Stomach (tissue), 9 donors: Measurements from ENCODE around the gene METTL16. TPM values are rescaled to one million over a fixed set of nuclear protein-coding genes. Genes with fewer than 3 reads are reported as not detected.
"Not testable (repeated sequence)": the region's sequence is repeated elsewhere in the genome, so short reads cannot be mapped to it uniquely, and the experiment has no call there.

Experiments
- DNase-seq, 2 donors: peaks; one replicate each; pipeline versions ENCODE4 v3.0.0 to v3.0.0-alpha.2; 2013 to 2019
- H3K27ac ChIP-seq, 5 donors: fragments of 200-600 bp in 4 of 5; sonication (generic) in 4 of 5; one replicate each; pipeline ENCODE4 v1.5.1; 2013 to 2019; ENCODE audit warnings: mild to moderate bottlenecking in 1 of 5, moderate library complexity in 1 of 5
- H3K27me3 ChIP-seq, 3 donors: fragments of 200-600 bp; sonication (generic); one replicate each; pipeline ENCODE4 v1.5.1; 2017 to 2019; ENCODE audit warnings: mixed run types in 1 of 3
- H3K36me3 ChIP-seq, 4 donors: fragments of 200-600 bp; sonication (generic); 1 replicate in 3 of 4; 2 replicates in 1 of 4; pipeline ENCODE4 v1.5.1; 2016 to 2019
- H3K4me1 ChIP-seq, 4 donors: fragments of 200-600 bp; sonication (generic); one replicate each; pipeline ENCODE4 v1.5.1; 2016 to 2019
- H3K4me3 ChIP-seq, 4 donors: fragments of 200-600 bp; sonication (generic) in 3 of 4; one replicate each; pipeline ENCODE4 v1.5.1; 2016 to 2019; ENCODE audit warnings: mild to moderate bottlenecking in 1 of 4
- H3K9me3 ChIP-seq, 4 donors: fragments of 200-600 bp; sonication (generic); one replicate each; pipeline ENCODE4 v1.5.1; 2016 to 2019
- CTCF ChIP-seq, 7 experiments: fragments of 450-650 bp in 4 of 7; fragments of 200-600 bp in 3 of 7; sonication (generic) in 3 of 7; IDR thresholded peaks; one replicate each; pipeline ENCODE4 v1.5.1; 2016 to 2019; ENCODE audit warnings: antibody characterized with exemption in 7 of 7, control low read depth in 2 of 7, mild to moderate bottlenecking in 1 of 7
- EP300 ChIP-seq: sonication (generic); formaldehyde crosslinking; IDR thresholded peaks from one replicate; pipeline ENCODE4 v1.6.1; 2017; ENCODE audit warnings: antibody characterized with exemption
- POLR2A ChIP-seq, 4 donors: fragments of 450-650 bp; IDR thresholded peaks; one replicate each; pipeline ENCODE4 v1.6.1; 2016; ENCODE audit warnings: antibody characterized with exemption in 4 of 4, control low read depth in 2 of 4, mild to moderate bottlenecking in 1 of 4, moderate library complexity in 1 of 4
- POLR2AphosphoS5 ChIP-seq, 3 donors: sonication (generic); formaldehyde crosslinking; IDR thresholded peaks; one replicate each; pipeline ENCODE4 v1.6.1; 2016; ENCODE audit warnings: antibody characterized with exemption in 3 of 3
- WGBS, 5 donors: extraction: QIAGEN DNeasy Blood & Tissue Kit in 3 of 5; methylation state at CpG; one replicate each; pipeline versions ENCODE4 v1.1.5 to v1.1.7; 2013 to 2018; 5-methylcytosine and 5-hydroxymethylcytosine counted together
- intact Hi-C: fragments of 100-400 bp; cut with DNase I; formaldehyde crosslinking; loops from one replicate; pipeline ENCODE4 v1.15.1; 2023; ENCODE audit warnings: low total_unique reads
- polyA plus RNA-seq, 3 donors: library from polyadenylated mRNA; stranded (reverse); fragments of 200-250 nt; gene quantifications; one replicate each; pipeline ENCODE4 v1.2.3, GENCODE V29; 2013
- total RNA-seq, 5 donors: library from RNA; depleted of rRNA; stranded (reverse); fragments of >200 nt; gene quantifications; one replicate each; pipeline versions ENCODE4 v1.1.0 to v1.2.3, GENCODE V29; 2014 to 2016
- donor health status: healthy with polysubstance abuse.
- donor health status: Bipolar disorder and iron deficiency.
- donor health status: healthy.

Gene METTL16
- total and polyA plus RNA-seq, 8 donors = 11.3 to 108 (median 16.6) TPM

DNA sequence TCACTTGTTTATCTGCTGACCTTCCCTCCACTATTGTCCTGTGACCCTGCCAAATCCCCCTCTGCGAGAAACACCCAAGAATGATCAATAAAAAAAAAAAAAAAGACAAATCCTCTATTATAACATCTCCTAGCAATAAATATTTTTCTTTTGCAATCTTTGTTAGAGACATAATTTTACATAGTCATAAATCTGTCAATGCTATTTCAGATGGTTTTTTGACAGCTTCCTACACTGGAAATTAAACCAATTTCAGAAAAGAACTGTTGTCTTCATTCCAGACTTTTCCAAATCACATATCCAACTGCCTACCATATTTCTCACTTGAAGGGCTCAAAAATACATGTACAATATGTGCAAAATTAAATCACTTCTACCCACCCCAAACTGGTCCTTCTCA, 3.7 kb downstream of the METTL16 start:
- Histone ChIP-seq H3K9me3 (no peaks in the 10 kb centered on the region), H3K27me3 (no peaks in the 10 kb centered on the region), H3K36me3 (peaks cover 0 to 4% (median 0%) of the 10 kb centered on the region in 4 donors), H3K4me3 (no peak overlapping the region), H3K4me1 (peaks cover 10 to 41% (median 32%) of the 10 kb centered on the region in 4 donors), H3K27ac (no peak overlapping the region)
- WGBS, 5 donors = 44 to 89% (median 79%) methylated on average over 1 of the region's 1 CpG
- intact Hi-C loops = no loop called here
- TF ChIP-seq EP300 (no peak), POLR2AphosphoS5 (IDR thresholded peaks at IDR 0.05) (no peak), CTCF (IDR thresholded peaks at IDR 0.05) (no peak), POLR2A (IDR thresholded peaks at IDR 0.05) (no peak)
- DNase-seq = no peak

GRCh38 chr17:2507015-2507414, 4.7 kb downstream of the METTL16 start:
- H3K27me3 ChIP-seq, H3K36me3 ChIP-seq, H3K9me3 ChIP-seq, intact Hi-C loops, DNase-seq, H3K4me3 ChIP-seq, H3K27ac ChIP-seq: not testable (repeated sequence)
- WGBS, 5 donors = 93 to 99% (median 98%) methylated on average over 3 to 29 of the region's 29 CpGs
- peaks cover 10 to 41% (median 24%) of the 10 kb centered on the region in 4 donors for H3K4me1 ChIP-seq

DNA sequence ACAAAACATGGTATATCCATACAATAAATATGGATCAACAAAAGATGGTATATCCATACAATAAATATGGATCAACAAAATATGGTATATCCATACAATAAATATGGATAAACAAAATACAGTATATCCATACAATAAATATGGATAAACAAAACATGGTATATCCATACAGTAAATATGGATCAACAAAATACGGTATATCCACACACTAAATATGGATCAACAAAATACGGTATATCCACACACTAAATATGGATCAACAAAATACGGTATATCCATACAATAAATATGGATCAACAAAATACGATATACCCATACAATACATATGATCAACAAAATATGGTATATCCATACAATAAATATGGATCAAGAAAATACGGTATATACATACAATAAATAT, 8.1 kb downstream of the METTL16 start:
- intact Hi-C loops = no loop called here
- Histone ChIP-seq H3K36me3 (peaks cover 0 to 36% (median 33%) of the 10 kb centered on the region in 4 donors), H3K27me3 (no peaks in the 10 kb centered on the region), H3K9me3 (no peaks in the 10 kb centered on the region), H3K4me3 (no peak overlapping the region), H3K27ac (no peak overlapping the region), H3K4me1 (peaks cover 0 to 14% (median 4%) of the 10 kb centered on the region in 4 donors)
- TF ChIP-seq CTCF (IDR thresholded peaks at IDR 0.05) = no peak
- no peak for TF ChIP-seq EP300
- no peak for TF ChIP-seq POLR2A (IDR thresholded peaks at IDR 0.05)
- TF ChIP-seq POLR2AphosphoS5 (IDR thresholded peaks at IDR 0.05) = no peak
- 74 to 89% (median 79%) methylated on average over 5 of the region's 5 CpGs for WGBS, 5 donors
- no peak for DNase-seq

DNA sequence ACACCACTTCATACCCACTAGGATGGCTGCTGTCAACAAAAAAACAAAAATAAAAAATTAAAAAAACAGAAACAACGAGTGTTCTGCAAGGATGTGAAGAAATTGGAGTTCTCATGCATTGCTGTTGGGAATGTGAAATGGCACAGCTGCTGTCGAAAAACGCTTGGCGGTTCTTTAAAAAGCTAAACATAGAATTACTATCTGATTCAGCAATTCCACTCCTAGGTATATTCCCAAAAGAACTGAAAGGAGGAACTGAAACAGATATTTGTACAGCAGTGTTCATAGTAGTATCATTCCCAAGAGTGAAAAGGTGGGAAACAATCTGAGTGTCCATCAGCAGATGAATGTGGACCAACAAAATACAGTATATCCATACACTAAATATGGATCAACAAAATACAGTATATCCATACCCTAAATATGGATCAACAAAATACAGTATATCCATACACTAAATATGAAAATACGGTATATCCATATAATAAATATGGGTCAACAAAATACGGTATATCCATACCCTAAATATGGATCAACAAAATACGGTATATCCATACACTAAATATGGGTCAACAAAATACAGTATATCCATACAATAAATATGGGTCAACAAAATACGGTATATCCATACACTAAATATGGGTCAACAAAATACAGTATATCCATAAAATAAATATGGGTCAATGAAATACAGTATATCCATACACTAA, 8.7 kb downstream of the METTL16 start:
- H3K27ac ChIP-seq = no peak overlapping the region
- H3K27me3 ChIP-seq = no peaks in the 10 kb centered on the region
- no peak overlapping the region for H3K4me3 ChIP-seq
- intact Hi-C loops = no loop called here
- H3K9me3 ChIP-seq = no peaks in the 10 kb centered on the region
- DNase-seq = no peak
- H3K36me3 ChIP-seq = peaks cover 0 to 42% (median 39%) of the 10 kb centered on the region in 4 donors
- 89 to 96% (median 92%) methylated on average over 8 of the region's 8 CpGs for WGBS, 5 donors
- TF ChIP-seq POLR2AphosphoS5 (IDR thresholded peaks at IDR 0.05) (no peak), EP300 (no peak), POLR2A (IDR thresholded peaks at IDR 0.05) (no peak), CTCF (IDR thresholded peaks at IDR 0.05) (no peak)
- peaks cover 0 to 8% (median 0%) of the 10 kb centered on the region in 4 donors for H3K4me1 ChIP-seq

DNA sequence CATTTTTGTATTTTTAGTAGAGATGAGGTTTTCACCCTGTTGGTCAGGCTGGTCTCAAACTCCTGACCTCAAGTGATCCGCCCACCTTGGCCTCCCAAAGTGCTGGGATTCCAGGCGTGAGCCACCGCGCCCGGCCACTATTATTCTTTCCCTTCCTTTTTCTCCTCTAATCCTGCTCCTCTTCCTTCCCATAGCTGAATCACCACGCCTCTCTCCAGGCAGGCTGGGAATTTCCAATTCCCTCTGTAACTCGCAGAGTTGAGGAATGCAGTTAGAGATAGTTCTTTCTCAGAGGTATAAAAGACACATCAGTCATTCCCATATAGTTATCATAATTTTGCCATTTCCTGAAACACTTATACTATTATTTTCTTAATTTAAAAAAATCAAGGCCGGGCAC, 11.2 kb downstream of the METTL16 start:
- no peak for TF ChIP-seq EP300
- TF ChIP-seq POLR2A (IDR thresholded peaks at IDR 0.05) = no peak
- no peak for TF ChIP-seq CTCF (IDR thresholded peaks at IDR 0.05)
- no peak for TF ChIP-seq POLR2AphosphoS5 (IDR thresholded peaks at IDR 0.05)
- Histone ChIP-seq H3K4me3 (no peak overlapping the region), H3K27me3 (no peaks in the 10 kb centered on the region), H3K36me3 (peaks cover 0 to 59% (median 54%) of the 10 kb centered on the region in 4 donors), H3K9me3 (no peaks in the 10 kb centered on the region), H3K4me1 (peaks cover 0 to 7% (median 0%) of the 10 kb centered on the region in 4 donors), H3K27ac (no peak overlapping the region)
- intact Hi-C loops = no loop called here
- DNase-seq = no peak
- WGBS, 5 donors = 78 to 92% (median 81%) methylated on average over 8 of the region's 8 CpGs

GRCh38 chr17:2489286-2489685, 22.4 kb downstream of the METTL16 start:
- WGBS, 5 donors = 93 to 97% (median 95%) methylated on average over 15 of the region's 15 CpGs
- H3K4me3 ChIP-seq, H3K27ac ChIP-seq, intact Hi-C loops, H3K36me3 ChIP-seq, H3K27me3 ChIP-seq, DNase-seq, H3K9me3 ChIP-seq: not testable (repeated sequence)
- H3K4me1 ChIP-seq = peaks cover 7 to 51% (median 26%) of the 10 kb centered on the region in 4 donors
